Stimulated activated naive CD4-positive, alpha-beta T cell treated with Interleukin-2 at 50 U/mL for 16 hours (primary cell): ENCODE data around the gene RNF17.
"Not testable (repeated sequence)": the region's sequence is repeated elsewhere in the genome, so short reads cannot be mapped to it uniquely, and the experiment has no call there.

Experiments used
- DNase-seq: peaks from one replicate; lab custom pipeline; 2025; lab: John Stamatoyannopoulos, UW

RNF17 gene, protein sequence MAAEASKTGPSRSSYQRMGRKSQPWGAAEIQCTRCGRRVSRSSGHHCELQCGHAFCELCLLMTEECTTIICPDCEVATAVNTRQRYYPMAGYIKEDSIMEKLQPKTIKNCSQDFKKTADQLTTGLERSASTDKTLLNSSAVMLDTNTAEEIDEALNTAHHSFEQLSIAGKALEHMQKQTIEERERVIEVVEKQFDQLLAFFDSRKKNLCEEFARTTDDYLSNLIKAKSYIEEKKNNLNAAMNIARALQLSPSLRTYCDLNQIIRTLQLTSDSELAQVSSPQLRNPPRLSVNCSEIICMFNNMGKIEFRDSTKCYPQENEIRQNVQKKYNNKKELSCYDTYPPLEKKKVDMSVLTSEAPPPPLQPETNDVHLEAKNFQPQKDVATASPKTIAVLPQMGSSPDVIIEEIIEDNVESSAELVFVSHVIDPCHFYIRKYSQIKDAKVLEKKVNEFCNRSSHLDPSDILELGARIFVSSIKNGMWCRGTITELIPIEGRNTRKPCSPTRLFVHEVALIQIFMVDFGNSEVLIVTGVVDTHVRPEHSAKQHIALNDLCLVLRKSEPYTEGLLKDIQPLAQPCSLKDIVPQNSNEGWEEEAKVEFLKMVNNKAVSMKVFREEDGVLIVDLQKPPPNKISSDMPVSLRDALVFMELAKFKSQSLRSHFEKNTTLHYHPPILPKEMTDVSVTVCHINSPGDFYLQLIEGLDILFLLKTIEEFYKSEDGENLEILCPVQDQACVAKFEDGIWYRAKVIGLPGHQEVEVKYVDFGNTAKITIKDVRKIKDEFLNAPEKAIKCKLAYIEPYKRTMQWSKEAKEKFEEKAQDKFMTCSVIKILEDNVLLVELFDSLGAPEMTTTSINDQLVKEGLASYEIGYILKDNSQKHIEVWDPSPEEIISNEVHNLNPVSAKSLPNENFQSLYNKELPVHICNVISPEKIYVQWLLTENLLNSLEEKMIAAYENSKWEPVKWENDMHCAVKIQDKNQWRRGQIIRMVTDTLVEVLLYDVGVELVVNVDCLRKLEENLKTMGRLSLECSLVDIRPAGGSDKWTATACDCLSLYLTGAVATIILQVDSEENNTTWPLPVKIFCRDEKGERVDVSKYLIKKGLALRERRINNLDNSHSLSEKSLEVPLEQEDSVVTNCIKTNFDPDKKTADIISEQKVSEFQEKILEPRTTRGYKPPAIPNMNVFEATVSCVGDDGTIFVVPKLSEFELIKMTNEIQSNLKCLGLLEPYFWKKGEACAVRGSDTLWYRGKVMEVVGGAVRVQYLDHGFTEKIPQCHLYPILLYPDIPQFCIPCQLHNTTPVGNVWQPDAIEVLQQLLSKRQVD (N-terminal part only)

DNA sequence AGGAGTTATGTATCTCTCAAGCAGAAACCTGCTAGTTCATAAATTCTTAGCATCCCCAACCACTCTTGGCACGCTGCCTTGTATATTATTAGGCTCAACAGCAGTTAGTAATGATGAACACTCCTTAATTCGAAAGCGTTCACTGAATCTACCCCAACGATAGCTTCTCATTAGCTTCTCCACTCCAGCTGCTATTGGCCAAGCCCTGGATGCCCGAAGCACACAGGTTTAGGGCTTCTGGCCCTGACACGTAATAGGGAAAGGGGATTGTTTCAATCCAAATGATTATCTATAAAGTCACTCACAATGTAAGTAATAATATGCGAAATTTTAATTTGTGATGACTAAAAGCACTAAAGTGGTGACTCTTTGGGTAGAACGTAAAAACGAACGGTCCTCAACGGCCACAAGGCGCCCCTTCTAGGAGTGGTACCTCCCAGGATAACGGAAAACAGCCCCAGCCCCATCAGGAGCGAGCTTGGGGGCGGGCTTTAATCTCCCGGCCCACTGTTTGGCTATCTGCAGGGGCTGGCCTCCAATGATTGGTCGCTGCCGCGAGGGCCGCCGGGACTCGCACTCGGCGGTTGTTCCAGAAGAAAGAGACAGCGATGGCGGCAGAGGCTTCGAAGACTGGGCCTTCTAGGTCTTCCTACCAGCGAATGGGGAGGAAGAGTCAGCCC, at the start of gene RNF17:
RNF17 (plus strand) TSS at position 574 of the 680 bp plus-strand sequence; CDS start at position 609, 35 bp downstream.
- no peak for DNase-seq

DNA sequence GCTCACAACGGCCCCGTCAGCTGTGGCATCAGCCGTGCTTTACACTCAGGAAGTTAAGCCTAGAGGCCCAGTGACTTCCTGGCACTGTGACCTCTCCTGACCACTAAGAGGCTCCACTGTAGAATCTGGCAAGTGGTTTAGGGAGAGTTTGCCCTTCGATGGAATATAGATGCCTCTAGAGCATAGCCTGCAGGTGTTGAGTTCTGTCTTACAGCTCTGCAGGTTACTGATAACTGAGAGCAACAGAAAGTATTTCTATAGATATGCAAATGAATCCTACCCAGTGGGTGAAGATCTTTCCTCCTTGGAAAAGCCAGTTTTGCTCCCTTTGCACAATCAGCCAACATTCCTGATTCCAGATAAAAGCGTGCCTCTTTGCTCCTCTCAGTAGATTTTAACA, 48.0 kb upstream of the RNF17 start:
- no peak for DNase-seq

DNA sequence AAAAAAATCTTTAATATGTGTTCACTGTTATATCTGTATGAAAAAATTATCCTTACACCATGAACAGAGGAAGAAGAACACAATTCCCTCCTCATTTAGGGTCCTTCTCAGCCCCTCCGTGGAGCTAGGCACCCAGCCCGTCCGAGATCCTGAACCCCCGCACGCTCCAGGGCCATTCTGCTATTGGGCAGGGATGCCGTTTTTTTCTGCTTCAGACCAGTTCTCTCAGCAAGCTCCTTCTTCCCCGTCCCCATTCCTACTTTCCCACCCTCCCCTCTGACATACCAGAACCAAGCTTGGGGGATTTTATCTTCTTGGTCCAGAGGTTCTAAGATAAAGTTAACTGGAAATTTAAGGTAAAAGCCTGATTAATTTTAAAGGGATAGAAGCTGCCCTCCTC, 47.5 kb upstream of the RNF17 start:
- DNase-seq: no peak

DNA sequence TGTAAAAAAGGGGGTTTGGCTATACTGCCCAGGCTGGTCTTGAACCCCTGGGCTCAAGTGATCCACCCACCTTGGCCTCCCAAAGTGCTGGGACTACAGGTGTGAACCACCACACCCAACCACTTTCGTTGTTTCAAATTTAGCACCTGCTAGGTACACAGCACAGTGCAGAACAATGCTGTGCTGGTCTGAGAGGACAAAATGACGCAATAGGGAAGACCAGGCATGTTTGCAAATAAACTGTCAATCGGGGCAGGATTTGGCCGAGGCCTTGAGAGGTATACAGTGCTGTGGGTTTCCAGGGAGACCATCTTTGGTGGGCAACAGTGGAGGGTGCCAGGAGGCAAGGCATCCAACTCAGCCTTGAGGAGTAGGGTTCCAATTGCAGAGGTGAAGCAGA, 46.8 kb upstream of the RNF17 start:
- no peak for DNase-seq

DNA sequence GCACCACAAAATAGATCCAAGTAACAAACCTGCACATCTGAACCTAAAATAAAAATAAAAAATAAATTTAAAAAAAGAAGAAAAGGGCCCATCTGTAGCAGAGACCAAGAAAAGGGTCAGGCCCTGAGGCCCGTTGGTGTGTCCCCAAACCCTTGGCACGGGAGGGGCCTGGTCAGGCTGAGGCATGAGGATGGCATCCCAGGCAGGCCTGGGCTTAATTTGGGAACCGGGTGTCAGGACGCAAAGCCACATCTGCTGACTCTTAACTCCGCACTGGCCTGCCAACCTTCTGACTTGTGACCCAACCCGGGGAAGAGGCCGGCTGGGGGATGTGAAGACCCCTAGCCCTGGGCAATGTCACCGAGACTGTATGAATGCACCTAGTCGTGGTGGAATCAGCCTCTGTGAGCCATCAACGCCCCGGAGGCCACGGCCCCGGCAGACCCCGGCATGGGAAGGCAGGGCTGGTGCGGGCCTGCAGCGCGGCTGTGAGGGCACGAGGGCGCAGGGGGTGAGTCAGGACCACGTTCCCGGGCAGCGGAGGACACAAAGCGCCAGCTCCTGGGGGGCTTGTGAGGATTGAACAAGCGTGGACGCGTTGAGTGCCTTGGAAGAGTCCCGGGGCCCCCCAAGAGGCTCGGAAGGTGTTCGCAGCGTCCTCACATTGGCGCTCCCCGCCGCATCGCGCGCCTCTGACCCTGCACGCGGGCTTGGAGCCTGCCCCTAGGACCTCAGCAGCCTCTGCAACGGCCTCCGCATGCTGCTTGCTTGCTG, 45.6 kb upstream of the RNF17 start:
- no peak for DNase-seq

DNA sequence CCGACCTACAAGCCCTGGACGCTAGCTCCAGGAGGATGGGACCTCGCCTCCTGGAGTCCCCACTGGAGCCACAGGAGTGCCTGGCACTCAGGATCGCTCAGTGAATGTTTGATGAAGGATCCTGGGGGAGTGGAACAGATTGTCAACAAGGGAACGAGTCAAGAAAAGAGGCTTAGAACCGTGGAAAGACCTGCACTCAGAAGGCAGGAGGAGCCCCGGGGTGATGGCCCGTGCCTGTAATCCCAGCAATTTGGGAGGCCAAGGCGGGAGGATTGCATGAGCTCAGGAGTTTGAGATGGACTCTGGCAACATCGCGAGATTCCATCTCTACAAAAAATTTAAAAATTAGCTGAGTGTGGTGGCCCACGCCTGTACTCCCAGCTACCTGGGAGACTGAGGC, 44.8 kb upstream of the RNF17 start:
- no peak for DNase-seq

DNA sequence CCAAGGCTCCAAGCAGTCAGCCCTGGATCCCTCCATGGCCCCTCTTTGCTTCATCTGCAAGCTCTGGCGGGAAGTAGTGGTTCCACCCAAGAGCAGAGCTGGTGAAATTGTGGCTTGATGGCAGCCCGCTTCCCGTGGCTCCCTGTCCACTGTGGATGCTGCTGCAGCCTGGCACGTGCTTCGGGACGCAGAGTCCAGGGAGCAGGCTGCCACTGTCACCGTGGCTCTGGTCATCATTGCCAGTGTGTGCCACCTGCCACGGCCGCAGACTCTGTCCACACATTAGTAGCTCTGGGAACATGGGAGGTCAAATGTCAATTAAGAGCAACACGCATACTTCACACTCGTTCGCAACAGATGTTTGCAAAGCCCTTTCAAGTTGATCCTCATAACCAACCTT, 40.8 kb upstream of the RNF17 start:
- DNase-seq: no peak

DNA sequence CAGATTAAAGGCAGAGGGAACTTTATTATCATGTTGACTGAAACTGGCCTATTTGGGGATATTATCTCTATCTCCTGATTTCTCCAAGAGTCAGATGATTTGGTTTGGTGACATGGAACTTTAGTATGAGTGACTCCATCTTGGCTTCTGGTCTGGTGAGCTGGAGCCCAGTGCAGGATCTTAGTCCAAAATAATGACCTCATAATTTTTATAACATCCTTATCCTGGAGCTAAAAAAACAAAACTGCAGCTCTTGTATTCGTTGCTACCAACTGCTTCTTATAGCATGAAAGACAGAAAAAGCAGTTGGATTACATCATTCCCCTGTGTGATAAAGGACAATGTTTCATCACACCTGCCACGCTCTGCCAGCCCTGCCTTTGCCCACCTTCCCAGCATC, 39.3 kb upstream of the RNF17 start:
- DNase-seq: no peak

DNA sequence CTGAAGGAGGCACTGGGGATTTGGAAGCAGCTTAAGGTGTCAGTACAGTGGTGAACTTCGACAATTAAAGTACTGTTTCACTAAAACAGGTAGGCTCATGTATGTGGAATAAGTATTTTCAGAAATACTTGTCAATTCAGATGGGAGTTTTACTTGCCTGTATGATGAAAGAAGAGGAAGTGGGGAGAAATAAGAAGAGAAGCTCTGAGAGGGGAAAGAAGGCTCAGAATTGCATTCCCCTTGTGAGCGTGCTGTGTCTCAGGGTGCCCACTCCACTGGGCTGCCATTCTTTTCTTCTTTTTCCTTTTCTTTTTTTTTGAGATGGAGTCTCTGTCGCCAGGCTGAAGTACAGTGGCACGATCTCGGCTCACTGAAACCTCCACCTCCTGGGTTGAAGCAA, 38.6 kb upstream of the RNF17 start:
- no peak for DNase-seq

DNA sequence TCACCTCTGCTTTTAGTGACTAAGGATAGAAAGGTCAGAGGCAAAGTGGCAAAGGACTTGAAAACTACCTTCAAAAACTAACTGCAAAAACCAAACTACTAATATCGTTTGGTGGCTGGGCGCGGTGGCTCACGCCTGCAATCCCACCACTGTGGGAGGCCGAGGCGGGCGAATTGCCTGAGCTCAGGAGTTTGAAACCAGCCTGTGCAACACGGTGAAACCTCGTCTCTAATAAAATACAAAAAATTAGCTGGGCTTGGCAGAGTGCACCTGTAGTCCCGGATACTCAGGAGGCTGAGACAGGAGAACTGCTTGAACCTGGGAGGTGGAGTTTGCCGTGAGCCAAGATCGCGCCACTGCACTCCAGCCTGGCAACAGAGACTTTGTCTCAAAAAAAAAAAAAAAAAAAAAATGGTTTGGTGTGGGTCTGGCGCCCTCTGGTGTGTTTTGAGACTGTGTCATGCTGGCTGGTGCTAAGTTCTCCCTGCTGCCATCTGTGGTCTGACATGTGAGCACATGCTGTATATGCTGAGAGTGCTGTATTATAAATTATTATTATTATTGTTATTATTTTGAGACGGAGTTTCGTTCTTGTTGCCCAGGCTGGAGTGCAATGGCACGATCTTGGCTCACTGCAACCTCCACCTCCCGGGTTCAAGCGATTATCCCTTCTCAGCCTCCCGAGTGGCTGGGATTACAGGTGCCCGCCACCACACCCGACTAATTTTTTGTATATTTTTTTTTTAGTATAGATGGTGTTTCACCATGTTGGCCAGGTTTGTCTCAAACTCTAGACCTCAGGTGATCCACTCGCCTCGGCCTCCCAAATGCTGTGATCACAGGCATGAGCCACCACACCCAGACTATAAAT, 36.0 kb upstream of the RNF17 start:
- DNase-seq: peak; percentile 62

DNA sequence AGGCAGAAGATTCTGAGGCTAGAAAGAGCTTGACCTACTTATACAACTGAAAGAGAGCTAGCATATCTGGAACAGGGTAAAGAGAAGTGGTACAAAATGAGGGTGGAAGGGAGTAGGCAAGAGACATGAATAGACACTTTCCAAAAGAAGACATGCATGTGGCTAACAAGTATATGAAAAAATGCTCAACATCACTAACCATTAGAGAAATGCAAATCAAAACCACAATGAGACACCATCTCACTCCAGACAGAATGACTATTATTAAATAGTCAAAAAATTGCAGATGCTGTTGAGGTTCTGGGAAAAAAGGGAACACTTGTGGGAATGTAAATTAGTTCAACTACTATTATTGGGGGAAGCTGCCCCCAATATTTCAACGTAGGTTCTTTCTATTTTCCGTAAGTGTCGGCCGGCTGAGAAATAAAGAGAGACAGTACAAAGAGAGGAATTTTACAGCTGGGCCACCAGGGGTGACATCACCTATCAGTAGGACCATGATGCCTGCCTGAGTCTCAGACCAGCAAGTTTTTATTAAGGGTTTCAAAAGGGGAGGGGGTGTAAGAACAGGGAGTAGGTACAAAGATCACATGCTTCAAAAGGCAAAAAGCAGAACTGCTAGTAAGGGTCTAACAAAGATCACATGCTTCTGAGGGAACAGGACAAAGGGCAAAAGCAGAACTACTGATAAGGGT, 32.9 kb upstream of the RNF17 start:
- not testable (repeated sequence) for DNase-seq

DNA sequence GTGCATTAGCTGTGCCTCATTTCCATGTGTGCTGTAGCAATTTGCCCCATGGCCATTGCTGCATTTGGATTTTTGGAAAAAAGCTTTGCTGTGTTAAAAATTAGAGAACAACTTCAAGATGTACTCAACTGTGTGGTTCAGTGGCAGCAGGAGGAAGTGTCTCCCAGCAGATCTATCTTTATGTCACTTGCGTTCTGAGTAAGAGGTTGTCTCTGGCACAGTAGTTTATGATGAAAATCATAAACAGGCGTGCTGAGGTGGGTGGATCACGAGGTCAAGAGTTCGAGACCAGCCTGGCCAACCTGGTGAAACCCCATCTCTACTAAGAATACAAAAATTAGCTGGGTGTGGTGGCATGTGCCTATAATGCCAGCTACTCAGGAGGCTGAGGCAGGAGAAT, 29.0 kb upstream of the RNF17 start:
- no peak for DNase-seq

DNA sequence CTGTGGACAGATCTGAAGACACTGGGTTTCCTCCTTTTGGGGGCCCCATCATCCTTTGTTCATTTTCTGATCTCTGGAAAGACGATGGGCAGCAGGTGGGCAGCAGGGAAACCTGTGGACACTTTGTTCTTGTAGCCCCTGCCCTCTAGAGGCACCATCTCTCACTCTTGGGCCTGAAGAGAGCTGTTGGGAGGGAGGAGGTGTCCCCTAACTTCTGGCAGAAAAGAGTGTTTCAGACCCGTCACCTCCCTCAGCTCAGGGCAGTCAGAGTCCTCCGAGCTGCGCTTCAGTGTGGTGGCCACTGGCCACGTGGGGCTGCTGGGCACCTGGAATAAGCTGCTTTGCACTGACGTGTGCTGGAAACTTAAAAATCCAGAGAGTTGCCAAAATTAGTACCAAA, 26.9 kb upstream of the RNF17 start:
- no peak for DNase-seq

DNA sequence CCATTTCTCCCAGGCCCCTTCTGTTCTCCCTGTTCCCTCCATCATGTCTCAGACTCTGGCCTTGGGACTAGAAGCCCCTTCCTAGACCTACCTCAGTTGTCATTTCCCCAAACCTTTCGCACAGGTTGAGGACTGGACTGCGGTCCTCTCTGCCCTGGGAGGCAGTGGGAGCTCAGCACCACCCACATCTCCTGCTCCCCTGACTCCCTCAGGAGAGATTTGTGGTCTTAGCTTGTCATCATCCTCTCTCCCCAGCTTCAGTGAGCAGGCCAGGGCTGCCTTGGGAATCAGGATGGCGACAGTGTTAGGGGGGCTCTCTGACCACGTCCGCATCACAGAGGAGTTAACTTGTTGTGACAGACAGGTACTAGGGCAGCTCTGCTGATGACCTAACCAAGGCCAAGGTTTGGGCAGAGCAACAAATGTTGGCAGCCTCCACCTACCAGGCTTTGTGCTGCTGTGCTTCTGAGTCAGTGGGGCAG, 25.6 kb upstream of the RNF17 start:
- DNase-seq: no peak

DNA sequence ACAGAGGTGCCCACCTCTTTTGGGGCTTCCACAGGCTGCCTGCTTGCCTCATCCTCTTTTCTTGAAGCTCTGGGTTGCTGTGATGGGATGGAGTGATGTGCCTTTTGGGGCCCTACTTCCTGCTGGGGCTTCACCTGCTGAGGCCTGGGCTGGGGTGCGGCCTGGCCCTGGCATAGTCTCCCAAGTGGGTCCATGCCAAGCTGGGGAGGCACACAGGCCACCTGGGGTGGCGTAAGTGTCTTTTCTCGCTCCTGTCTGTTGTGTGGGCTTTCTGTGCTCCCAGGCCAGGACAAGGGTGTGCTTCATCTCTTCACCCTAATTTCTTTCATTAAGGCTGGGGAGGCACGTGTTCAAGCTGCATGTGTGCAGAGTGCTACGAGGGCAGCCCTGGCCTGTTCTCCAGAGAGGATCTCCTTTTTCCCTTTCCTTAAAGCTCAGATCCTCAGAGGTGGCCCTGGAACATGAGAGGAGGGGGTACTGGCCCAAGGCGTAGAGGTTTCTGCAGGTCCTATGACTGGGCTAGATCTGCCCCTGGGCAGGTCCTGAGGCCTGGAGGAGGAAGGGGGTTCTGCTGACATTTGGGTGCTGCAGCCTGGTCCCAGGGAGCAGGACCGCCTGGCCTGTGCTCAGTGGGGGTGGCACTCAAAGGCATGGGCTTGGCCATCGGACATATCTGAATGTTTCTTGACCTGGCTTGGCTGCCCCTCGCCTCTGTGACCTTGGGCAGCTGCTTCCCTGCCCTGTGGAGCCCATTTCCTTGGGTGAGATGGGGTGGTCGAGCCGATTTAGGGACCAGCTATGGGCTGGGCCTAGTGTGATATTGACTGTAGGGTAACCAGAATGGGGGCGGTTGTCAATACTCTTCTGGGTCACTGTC, 23.7 kb upstream of the RNF17 start:
- DNase-seq: no peak

DNA sequence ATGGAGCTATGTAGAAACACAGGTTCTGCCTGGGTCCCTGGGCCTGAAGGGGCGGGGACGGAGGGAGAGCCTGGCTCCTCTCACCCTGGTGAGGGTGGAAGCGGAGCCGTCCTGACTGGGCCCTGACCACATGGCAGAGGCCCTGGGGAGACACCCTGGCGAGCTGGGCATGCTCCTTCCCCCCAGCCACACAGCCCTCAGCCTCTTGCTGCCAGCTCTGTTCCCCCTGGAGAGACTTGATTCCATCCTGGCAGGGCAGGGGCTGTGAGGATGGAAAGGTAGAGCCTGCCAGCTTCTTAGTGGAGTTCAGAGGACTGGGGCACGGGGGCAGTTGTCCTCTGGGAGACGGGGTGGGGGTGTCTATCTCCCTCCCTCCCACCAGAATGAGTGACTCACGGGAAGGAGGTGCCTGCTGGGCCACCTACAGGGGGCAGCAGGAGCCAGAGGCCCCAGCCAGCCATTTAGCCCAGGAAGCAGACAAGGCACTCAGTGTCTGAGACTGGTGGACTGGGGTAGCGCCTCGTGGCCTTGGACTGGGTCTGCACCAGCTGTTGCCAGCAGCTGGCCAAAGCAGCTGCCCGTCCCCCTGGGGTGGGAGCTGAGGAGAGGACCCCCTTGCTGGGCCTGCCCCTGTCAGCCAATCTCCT, 22.8 kb upstream of the RNF17 start:
- DNase-seq: no peak

DNA sequence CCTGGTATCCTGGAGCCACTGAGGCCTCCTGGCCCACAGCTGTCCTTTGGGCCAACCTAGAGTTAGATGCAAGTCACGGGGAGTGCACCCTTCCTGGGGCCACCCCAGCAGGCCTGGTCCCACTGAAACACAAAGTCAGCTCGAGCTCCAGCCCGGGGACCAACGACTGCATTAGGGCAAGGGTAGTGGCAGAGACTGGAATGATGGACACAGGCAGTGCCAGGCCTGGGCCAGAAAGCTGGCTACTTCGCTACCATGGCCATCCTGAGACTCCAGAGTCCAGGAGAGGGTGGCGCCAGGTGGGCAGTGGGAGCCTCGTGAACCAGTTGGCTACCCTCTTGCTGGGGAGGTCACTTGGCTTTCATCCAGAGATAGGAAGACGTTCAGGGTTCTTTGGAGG, 22.2 kb upstream of the RNF17 start:
- no peak for DNase-seq

DNA sequence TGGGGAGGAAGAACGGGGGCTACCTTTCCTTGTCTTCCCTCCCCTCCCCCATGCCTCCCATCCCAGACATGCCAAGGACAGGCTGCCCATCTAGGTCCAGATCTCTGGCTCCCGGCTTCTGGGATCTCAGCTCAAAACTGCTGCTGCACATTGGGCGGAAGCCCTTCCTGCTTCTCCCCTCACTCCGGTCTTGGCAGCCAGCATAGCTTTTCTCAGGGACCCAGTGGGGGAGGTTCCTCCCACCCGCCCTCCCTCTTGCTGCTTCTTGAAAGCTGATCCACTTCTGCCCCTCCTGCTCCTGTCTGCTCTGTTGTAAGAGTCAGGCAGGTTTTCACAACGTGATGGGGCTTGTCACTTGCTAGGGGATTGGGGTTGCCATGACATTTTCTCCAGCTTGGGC, 21.7 kb upstream of the RNF17 start:
- no peak for DNase-seq
